ENCODE results near the gene DELE1.

DELE1 gene

GRCh38 chr5:141910271-141910673, 13.4 kb upstream of the DELE1 start:
- no peak overlapping the region for H3K27ac ChIP-seq
- TF ChIP-seq CTCF (conservative IDR thresholded peaks at IDR 0.05) (no peak), ZFX (IDR thresholded peaks at IDR 0.05) (no peak)

- no peak for TF ChIP-seq CTCF (conservative IDR thresholded peaks at IDR 0.05)
- TF ChIP-seq ZFX (IDR thresholded peaks at IDR 0.05): no peak
- H3K27ac ChIP-seq: no peak overlapping the region
Measured at GRCh38 chr5:141913560-141914198, 10.0 kb upstream of the DELE1 start.

- TF ChIP-seq CTCF (conservative IDR thresholded peaks at IDR 0.05) (no peak; the same call in 1 of the 2 replicates), ZFX (IDR thresholded peaks at IDR 0.05) (no peak)
- H3K27ac ChIP-seq: no peak overlapping the region
Measured at GRCh38 chr5:141914199-141914743, 9.4 kb upstream of the DELE1 start.

GRCh38 chr5:141914797-141915196, 8.9 kb upstream of the DELE1 start:
- no peak overlapping the region for H3K27ac ChIP-seq
- no peak for TF ChIP-seq ZFX (IDR thresholded peaks at IDR 0.05)
- no peak for TF ChIP-seq CTCF (conservative IDR thresholded peaks at IDR 0.05)

GRCh38 chr5:141915881-141916336, 7.8 kb upstream of the DELE1 start:
- no peak overlapping the region for H3K27ac ChIP-seq
- TF ChIP-seq ZFX (IDR thresholded peaks at IDR 0.05): no peak
- no peak for TF ChIP-seq CTCF (conservative IDR thresholded peaks at IDR 0.05)

GRCh38 chr5:141916522-141916921, 7.1 kb upstream of the DELE1 start:
- H3K27ac ChIP-seq: no peak overlapping the region
- TF ChIP-seq ZFX (IDR thresholded peaks at IDR 0.05) (no peak), CTCF (conservative IDR thresholded peaks at IDR 0.05) (no peak)

- TF ChIP-seq CTCF (conservative IDR thresholded peaks at IDR 0.05): no peak
- no peak for TF ChIP-seq ZFX (IDR thresholded peaks at IDR 0.05)
- no peak overlapping the region for H3K27ac ChIP-seq
Measured at GRCh38 chr5:141917760-141918159, 5.9 kb upstream of the DELE1 start.
